Lower leg skin (tissue), 3 donors: ENCODE measurements around the gene KRTAP10-3.

Experiments
- POLR2A ChIP-seq, 2 donors: fragments of 450-650 bp; IDR thresholded peaks; one replicate each; pipeline ENCODE4 v1.6.1; 2016 to 2017; ENCODE audit warnings: antibody characterized with exemption in 2 of 2, mild to moderate bottlenecking in 1 of 2, moderate library complexity in 1 of 2
- TF ChIP-seq, protein P1 (sequence below), 3 donors: fragments of 450-650 bp; IDR thresholded peaks; one replicate each; pipeline ENCODE4 v1.5.1; 2016; ENCODE audit warnings: antibody characterized with exemption in 3 of 3, mild to moderate bottlenecking in 3 of 3, moderate library complexity in 2 of 3

DNA sequence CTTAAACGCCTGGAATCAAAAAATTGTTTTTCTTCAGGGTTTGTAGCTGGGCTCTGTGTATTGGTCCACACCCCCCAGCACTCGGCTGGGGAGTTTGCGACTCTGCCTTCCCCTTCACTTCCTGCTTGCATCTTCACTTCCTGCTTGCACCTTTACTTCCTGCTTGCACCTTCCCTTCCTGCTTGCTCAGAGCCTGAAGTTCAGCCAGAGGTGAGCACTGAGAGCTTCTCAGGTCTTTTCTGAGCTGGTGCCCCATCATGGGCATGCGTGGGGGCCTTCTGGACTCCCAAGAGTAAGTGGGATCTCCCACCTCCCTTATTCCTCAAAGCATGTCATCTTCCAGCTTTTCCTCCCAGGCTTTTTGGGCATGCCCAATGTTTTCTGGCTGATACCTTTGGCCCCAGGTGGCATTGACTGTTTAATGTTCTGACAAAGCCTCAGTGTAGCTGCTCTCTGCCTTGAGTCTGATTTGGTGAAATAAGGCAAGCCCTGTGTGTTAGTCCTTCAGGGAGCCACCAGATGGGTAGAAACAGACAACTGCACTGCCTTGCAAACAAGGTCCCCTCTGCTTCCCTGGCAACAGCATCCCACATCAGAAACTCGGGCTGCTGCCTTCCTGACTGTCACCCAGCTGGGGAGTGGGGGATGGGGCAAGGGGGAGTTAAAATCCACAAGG is 10.8 kb downstream of the KRTAP10-3 start:
- TF ChIP-seq, protein P1, sequence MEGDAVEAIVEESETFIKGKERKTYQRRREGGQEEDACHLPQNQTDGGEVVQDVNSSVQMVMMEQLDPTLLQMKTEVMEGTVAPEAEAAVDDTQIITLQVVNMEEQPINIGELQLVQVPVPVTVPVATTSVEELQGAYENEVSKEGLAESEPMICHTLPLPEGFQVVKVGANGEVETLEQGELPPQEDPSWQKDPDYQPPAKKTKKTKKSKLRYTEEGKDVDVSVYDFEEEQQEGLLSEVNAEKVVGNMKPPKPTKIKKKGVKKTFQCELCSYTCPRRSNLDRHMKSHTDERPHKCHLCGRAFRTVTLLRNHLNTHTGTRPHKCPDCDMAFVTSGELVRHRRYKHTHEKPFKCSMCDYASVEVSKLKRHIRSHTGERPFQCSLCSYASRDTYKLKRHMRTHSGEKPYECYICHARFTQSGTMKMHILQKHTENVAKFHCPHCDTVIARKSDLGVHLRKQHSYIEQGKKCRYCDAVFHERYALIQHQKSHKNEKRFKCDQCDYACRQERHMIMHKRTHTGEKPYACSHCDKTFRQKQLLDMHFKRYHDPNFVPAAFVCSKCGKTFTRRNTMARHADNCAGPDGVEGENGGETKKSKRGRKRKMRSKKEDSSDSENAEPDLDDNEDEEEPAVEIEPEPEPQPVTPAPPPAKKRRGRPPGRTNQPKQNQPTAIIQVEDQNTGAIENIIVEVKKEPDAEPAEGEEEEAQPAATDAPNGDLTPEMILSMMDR (IDR thresholded peaks at IDR 0.05), result no peak
- TF ChIP-seq POLR2A (IDR thresholded peaks at IDR 0.05), result no peak
